ENCODE results near the gene APP.
"Not testable (repeated sequence)": the region's sequence is repeated elsewhere in the genome, so short reads cannot be mapped to it uniquely, and the experiment has no call there.

APP gene

DNA sequence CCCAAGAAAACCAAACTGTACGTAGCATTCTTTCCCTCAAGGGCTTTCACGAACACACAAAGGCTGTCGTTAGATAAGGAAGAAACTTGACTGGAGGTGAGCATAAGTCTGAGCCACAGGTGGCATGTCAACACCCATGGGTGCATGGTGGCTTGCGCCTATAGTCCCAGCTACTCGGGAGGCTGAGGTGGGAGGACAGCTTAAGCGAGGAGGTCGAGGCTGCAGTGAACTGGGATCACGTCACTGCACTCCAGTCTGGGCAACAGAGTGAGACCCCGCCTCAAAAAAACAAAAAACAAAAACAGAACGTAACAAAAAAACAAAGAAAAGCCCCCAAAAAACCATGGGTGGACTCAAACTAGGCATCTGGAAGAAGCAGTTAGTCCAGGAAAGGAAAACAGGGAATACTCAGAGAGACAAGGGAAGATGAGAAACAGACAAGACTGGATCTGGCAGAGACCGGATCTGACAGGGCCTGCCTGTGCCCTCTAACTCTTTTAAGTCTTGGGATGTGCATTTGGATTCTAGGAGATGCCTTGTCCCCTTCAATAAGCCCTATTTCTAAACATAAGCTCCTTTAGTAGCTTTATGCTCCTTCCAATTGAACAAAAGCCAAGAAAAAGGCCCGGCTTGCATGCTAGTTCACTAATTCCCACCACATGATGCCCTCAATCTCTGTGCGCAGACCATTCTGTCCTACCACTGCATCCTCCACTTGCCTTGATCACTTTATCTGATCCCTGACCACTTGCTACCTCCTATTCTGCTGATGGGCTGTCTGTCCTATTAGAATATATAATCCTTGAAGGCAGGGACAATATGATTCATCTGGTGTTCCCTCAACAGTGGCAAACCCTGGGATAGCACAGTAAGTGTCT is 73.8 kb downstream of the APP start:
- DNase-seq: no peak

DNA sequence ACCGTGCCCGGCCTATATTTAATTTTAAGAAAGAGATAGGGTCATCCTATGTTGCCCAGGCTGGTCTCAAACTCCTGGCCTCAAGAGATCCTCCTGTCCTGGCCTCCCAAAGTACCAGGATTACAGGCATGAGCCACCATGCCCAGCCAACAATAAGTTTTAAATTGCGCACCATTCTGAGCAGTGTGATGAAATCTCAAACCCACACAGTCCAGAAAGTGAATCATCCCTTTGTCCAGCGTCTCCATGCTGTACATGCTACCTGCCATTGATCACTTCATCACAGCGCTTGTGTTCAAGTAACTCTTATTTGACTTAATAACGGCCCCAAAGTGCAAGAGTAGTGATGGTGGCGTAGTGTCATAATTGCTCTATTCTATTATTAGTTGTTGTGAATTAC is 75.4 kb downstream of the APP start:
- no peak for DNase-seq

DNA sequence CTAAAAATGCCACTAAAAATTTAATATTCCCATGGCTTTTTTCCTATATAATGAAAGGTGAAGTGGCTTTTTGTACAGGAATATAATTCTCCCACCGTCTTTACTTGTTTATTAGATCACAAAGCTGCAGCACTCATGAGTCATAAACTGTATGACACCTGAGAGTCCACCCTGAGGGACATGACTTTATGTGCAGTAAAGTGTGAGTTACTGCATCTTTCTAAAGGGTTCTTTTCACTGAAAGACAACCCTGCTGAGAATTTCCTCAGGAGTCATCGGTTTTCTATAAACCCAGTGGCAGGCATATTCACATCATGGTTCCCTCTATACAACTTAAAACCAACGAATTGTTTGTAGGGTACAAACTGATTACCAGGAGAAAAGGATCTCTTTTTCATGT is 77.4 kb downstream of the APP start:
- no peak for DNase-seq

DNA sequence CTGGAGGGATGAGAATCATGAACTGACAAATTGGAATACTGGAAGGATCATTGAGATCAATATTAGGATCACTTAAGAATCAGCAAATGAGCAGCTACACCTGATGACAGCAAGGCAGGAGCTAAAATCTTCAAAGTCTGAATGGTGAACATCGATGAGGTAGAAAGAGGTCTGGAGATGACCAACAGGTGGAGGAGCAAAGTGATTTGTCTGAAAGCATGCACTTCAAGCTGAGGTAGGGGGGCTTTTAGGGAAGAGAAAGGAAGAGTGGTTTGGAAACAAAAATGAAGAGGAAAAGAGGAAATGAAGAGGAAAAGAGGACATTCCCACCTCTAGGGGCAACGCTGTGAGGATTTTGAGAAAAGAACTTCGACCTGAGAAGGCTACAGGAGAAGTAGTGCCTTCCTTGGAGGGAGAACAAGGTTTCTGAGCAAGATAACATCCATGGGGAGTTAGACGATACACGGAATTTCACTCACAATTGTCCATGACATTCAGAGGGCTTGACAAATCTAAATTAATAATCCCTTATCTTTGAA is 79.0 kb downstream of the APP start:
- no peak for DNase-seq

DNA sequence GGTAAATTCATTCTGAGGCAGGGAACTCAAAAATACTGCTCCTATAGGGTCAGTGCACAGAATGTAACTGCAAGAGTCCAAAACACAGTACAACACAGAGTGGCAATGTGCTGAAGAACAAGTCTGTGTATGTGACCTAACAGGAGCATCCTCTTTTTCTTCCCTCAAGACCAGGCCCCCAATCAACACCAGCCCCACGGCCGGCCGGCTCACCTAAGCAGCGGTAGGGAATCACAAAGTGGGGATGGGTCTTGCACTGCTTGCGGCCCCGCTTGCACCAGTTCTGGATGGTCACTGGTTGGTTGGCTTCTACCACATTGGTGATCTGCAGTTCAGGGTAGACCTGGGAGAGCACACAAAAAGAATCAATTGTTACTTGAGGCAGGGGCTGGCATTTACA is 80.8 kb downstream of the APP start:
- no peak for DNase-seq

DNA sequence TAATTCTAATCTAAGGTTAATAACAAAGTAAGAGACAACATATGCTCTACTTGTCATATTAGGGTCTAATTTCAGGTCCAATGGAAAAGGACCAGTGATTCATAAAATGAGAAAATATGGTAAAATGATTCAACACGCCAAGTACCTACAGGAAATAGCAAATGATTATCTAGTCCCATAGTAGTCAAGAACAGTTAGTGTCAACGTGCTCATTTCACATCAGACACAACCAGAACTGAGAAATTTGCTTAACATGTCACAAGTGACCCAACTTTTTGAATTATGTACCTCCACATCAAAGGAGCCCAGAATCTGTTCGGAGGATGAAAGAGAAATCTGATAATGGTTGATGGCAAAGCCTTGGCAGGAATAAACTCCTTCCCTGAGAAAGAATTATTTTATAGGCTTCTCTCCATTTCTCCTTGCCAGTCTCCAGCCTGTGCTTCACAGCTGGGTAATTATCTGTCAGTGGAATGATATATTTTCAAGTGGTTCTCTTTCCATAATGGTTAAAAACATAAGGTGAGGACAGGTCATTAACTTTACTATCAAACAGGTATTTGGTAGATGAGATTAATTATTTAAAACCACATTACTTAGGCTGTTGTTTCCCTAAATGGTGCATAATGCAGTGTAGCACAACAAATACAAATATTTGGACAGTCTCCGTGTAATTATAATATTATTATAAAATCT is 83.2 kb downstream of the APP start:
- DNase-seq: no peak

DNA sequence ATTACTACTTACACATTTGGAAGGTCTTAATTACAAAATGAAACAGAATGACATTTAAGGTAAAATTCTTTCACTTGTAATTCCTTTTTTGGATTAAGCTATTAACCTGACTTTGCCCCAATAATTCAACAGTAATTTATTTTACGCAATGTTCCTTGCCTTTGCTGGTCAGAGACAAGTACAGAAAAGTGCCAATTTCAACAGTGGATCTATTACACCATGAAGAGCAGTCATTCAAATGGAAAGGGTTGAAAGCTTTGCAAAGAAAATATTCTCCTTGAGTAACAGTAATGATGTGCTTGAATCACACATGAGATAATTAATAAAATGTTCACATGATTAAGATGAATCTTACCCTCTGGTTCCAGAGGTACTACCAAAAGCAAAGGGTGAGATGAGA is 84.7 kb downstream of the APP start:
- DNase-seq: no peak

DNA sequence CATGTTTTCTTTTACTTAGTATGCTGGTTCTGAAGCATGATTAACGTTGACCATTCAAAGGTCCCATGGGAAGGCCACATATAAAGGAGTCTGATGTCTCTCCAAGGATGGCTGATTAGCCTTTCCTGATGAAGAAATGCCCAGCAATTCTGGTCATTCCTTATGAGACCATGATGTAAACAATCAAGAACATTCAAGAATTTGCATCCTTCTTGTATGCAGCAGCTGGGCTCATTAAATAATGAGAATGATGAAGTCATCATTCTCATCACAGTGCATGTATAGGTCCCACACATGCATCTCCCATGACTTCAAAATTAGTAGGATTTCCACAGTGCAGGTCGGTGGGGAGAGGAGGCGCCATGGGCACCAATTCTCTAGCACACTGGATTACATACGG is 85.4 kb downstream of the APP start:
- no peak for DNase-seq

DNA sequence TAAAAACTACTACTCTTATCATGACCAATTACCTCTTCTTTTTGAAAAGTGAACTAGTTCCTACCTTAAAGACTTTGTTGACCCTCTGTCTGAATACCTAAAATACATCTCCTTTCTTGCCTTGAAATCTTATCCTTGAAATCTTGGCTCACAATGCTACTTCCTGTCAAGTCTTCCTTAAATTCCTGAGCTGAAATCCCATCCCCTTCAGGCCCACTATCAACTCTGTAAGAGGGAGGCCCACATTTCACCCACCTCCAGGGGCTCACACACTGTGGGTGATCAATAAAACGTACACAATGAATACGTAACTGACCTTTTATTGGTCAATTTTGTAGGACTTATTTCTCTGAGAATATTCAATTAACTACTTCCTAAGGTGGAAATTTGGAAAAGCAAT is 88.0 kb downstream of the APP start:
- no peak for DNase-seq

DNA sequence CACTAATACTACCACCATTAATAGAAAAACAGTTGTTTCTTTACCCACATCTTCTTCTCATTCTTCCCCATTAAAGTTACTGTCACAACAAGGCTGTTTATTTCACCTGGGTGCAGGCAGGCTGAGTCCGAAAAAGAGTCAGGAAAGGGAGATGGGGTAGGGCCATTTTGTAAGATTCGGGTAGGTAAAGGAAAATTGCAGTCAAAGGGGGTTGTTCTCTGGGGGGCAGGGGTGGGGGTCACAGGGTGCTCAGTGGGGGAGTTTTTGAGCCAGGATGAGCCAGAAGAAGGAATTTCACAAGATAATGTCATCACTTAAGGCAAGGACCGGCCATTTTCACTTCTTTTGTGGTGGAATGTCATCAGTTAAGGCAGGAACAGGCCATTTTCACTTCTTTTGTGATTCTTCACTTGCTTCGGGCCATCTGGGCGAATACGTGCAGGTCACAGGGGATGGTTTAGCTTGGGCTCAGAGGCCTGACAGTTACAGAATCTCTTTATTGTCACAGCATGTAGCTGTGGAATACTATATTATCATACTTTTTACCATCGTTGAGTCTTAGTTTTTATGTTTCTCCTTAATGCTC is 89.3 kb downstream of the APP start:
- DNase-seq: not testable (repeated sequence)

DNA sequence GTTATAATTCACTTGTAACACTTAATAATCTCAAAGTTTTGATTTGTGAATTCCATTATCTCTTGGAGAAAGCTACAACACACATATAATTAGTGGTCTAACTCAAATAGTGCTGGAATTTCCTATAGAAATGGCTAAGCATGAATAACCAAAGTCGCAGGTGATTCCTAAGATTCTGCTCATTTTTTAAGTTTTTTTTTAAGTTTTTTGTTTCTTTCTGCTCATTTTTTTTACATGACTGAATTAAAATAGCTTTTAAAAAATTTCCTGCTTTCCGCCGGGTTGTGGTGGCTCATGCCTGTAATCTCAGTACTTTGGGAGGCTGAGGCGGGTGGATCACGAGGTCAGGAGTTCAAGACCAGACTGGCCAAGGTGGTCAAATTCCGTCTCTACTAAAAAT is 90.4 kb downstream of the APP start:
- no peak for DNase-seq

DNA sequence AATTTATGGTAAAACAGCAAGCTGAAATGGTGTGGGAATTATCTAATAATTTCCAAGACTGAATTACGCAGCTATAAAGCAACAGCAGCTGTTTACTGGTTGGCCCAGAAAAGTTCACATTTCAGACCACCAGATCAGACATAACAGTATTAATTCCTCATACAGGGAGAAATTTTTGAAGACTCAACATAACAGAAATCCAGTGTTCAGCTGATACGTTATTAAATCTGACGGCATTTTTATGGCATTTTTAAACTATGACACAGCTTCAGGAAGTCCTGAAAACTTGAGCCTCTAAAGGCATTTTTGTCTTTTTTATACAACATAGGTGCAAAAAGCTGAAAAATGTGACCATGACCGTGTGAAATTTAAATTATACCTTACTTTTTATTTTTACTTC is 91.2 kb downstream of the APP start:
- no peak for DNase-seq

DNA sequence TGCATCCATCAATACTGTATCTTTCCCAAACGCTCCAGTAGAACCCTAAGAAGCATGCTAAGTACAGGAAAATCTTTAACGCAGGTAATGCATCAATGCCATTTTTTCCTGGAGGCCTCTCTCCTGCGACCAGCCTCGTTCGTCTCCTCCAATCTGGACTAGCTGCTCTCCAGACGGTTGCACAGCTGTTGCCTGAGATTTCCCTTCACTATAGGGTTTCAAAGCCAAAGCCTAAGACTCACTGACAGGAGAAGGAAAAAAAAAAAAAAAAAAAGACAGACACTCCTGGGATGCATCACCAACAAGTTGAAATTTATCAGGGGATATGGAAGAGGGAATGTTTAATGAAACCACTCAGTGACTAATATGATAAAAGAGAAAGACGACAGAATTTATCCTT is 93.0 kb downstream of the APP start:
- DNase-seq: no peak

DNA sequence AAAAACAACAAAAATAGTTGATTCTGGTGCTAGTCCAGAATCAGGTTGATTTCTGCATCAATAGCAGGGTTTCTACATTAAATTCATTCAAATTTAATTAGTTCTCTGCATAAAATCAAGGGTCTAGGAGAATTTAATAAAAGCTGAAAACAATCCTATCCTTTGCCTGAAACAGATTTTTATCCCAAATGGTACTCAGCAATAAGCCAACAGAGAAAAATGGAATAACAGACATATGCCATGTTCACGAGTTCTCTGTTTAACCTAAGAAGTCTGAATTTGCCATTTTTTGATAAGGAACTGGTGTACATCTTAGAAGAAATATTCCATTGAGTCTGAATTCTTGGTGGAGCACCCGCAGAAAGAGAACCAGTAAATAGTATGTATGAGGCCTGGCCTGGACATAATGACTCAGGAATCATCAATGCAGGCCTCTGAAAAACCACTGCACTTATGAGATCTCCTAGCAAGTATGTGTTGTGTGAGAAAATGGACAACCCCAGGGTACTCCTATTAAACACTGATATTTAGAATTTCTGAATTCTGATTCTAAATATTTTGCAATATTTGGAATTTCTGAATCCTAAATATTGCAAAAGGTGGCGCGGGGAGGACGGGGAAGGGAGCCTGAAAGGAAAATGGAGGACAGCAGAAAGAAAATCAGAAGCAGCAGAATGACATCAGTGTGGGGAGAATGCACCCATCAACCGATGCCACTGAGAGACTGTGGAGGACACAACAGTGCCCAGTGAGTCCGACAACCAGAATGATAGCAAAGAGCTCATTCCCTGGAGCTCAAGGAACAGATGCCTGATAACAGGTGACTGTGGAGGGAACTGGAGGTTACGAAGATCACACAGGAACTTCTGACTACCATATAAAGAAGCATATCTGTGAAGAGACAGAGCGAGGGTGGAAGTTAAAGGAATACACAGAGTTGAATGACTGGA is 97.6 kb downstream of the APP start:
- DNase-seq: no peak

DNA sequence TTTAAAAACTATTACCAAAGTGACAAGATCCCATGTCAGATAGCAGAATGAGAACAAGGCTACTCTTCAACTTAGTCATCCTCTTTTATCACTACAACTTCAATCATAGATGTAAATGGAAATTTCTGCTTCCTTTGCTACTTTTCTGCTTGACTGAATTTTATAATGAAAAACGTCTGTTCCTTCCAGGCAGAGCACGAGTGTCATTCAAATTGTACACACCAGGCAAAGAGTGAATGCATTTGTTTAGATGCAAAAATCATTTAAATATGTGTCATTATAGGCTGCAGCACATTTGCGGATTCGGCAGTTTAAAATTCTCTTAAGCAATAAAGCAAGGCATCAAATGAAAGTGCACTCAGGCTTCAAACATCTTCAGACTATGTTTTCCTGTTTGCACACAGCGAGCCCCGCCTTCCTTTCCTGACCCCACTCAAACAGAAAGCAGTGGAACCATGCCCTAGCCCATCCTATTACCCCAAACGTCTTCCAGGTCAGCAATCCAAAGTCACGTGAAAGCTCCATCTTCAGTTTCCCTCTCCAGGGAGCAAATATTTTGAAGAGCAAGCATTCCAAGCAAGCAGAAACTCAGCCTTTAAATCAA is 99.6 kb downstream of the APP start:
- DNase-seq: peak; percentile 3

DNA sequence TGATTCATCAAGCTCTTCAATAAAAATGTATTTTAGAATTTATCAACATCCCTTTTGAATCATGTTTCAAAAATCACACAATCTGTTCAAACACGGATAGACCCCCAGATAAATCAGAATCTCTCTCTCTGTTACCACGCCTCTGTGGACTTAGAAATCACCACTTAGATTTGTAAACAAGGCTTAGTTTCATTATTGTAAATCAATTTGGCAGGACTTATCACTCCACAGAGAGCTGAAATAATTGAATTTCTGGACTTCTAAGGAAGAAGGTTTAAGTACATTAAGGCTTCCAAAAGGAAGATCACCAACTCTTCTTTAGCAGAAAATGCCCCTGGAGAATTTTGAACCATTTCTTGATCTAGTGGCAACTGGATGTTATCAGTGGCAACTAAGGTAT is 100.4 kb downstream of the APP start:
- DNase-seq: no peak

DNA sequence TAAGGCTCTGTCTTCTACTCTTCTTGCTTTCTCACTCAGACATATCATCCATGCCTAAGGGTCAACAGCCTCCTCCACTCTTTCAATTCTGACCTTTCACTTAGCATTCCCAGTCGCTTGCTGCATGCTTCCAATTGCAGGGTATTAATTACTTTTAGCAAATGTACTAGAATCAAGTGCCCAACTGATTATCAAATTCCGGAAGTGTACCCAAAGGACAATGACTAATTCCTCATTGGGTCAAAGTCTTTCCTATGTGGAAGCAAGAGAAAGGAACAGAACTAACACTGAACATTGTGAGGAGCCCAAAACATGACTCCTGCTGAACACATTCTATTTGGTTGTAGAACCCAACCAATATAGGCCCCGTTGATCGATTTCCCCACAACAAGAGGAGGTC is 101.8 kb downstream of the APP start:
- no peak for DNase-seq

DNA sequence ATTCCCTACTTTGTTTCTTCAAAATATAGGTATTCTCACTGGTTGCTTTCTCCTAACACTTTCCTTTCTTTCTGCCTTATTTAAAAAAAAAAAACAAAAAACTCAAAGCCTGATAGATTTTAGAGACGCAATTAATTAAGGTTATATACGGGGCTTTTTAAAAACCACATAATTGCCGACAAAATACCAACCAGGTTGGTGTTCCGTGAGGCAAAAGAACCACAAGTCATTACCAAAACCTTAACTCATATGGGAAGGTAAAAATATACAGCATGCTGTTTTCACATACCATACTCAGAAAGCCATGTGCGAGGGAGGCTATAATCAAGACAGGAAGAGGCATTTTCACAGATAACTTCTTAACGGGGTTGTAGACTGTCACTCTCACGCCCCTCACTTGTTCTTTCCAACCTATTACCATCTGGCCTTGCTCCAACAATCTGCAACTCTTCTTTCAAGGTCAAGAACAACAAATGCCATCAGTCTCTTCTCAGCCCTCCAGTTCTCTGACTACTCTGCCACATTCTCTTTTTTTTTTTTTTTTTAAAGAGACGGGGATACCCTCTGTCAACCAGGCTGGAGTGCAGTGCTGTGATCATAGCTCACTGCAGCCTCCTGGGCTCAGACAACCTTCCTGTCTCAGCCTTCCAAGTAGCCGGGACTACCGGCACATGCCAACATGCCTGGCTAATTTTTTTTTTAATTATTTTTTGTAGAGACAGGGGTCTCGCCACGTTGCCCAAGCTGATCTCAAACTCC is 102.6 kb downstream of the APP start:
- DNase-seq: no peak

DNA sequence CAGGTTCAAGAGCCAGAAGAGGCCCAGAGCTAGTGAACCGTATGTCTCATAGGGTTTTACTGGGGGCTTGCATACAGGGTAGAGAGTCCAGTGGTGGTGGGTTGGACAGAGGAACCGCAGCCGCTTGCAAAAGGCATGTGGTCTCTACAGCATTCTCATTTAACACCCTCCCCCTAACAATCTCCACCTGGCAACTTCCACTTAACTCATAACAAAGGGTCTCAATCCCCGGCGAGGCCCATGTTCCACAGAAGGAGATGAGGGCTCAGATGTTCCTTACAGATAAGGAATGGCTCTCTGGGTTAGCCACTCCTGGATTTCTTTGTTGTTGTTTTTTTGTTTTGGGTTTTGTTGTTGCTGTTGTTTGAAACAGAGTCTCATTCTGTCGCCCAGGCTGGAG is 106.1 kb downstream of the APP start:
- no peak for DNase-seq

DNA sequence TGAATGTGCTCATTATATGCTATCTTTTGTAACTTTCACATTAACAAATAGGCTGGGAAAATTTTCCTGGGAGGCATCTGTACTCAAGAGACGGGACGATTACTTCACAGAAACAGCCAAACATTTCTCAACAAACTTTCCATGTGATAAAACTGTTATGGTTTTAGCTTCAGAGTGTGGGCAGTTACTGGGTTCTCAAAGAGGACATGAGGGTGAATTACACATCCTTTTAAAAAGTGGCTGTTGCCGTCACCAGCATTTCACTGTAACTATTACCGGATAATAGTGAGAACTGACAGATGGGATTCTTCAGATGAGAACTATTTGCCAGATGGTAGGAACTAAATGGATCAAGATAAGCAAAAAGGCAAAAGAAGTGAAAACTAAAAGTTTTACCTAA is 109.1 kb downstream of the APP start:
- no peak for DNase-seq

DNA sequence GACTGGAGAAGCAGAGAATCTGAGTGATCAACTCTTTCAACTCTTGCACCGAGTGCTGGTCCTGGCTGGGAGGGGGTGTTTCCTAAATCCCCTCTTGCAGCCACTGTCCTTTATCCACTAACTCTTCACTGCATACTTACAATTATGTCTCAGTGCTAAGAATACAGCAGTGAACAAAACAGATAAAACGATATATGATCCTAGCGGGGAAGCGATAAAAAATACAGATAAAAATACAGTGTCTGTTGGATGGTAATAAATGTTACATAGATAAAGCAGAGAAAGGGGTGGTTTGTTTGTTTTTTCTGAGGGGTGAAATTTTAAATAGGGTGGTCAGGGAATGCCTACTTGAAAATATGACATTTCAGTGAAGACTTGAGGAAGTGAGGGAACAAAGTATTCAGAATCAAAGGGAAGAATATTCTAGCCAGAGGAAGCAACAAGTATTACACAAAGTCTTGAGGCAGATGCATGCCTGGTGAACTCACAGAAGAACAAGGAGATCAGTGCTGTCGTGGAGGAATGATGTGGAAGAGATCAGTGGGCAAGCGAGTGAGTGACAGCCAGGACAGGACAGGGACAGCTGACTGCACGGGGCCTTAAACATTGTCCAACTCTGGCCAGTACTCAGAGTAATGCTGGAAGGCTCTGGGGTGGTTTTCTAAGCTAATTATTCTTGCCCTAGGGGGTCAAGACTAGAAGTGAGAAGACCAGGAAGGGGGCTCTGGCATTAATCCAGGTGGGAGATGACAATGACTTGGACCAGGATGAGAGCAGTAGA is 110.0 kb downstream of the APP start:
- DNase-seq: no peak
